CD4-positive, alpha-beta T cell treated with Interleukin-10 for 1 hour (primary cell): Measurements from ENCODE around the gene STEAP1B.

Source experiments
- DNase-seq: peaks from one replicate; pipeline ENCODE4 v3.0.0-alpha.2; 2020

The STEAP1B gene

DNA sequence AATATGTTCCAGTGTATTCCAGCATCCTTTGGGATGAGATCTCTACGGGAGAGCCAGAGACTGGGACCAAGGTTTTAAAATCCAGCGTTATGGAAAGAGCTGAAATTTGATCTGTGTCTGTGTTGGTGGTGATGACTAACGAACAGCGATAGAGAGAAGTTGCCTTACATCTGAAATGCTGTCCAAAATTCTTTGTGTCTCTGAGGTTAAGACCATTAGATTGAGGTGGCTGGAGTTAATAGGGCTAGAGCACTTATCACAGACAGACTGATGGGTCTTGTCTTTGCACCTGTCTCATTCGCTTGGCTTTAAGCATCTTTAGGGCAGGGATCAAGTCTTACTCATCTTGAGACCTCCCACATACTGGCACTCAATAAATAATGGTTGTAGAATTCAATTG is 102.0 kb downstream of the STEAP1B start:
- no peak for DNase-seq

DNA sequence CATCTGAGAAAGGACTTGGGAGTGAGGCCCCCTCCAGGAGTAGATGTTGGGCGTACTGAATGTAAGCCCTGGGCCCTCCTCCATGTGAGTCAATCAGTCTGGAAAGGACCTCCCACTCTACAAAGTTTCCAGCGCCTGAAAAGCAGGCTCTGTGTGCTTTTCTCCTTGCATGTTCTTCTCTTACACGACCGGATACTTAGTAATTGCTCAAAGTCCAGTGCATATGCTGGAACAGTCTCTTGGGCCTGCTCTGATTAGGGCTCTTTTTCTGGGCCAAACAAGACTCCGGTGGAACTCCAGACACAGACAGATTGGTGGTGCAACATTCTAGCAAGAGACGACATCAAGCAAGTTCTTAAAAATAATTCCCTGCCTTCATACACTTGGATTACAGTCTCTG is 104.8 kb downstream of the STEAP1B start:
- DNase-seq: no peak

DNA sequence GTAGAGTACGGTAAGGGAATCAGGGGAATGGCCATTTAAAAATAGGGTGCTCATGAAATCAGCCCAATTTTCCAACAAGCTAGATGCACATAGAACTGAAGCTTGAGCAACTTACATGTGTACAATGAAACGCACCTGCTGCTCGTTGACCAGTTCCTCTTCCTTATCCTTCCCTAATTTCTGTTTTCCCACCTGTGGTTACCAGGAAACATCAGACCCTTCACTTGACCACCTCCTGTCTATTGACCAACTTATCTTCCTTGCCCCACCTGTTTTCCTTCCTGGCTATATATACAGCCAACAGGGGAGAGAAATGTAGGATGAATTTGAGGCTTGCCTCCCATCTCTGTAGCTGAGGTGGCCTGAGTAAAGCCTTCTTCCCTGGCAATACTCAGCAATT is 105.2 kb downstream of the STEAP1B start:
- DNase-seq: no peak

DNA sequence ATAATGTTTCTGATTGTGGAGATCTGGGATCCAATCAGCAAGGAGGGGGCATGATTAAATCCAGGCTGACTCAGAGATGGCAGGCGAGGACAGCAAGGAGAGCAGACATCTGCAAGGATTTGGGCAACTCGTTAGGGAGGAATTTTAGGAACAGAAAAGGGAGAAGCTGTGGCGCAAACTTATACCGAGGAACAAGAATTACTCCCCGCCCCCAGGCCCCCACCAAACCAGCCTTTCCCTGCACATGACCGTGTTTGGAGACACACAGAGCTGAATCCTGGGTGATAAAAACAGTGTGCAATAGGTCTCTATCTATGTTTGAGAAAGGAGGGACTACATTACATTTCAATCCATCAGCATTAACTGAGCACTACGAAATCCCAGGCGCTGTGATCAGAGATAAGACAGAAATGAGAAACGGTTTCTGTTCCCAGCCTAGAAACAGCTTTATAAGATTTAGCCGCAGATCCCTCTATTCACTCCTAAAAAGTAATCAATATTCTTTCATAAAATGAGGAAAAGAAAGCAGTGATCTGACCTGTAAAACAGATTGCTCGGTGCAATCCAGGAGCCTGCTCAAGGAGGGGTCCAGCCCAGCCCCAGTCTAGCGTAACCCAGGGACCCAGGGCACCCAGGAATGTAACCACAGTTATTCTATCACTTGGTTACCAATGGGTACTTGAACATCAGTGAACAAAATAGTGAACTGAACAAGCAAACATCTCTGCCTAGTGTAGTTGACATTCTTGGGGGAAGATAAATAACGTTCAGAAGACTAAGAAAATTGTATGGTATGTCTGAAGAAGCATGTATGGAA is 105.9 kb downstream of the STEAP1B start:
- DNase-seq: no peak

DNA sequence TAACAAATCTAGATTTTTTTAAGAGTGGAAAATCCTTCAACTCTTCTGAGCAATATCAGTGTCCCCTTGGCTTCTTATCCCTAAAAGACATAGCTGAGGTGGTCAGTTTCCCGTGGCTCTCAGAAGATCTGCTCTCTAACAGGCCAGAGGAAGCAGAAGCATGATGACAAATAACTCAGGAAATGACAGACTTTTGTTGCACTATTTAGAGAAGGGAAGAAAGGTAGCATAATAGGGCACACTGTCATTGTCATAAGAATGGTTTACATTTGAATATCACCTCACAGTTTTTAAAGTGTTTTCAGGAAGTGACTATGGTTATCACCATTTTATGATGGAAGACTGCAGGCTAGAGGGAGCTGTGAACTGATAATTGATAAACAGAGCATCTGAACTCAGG is 109.5 kb downstream of the STEAP1B start:
- DNase-seq: no peak

DNA sequence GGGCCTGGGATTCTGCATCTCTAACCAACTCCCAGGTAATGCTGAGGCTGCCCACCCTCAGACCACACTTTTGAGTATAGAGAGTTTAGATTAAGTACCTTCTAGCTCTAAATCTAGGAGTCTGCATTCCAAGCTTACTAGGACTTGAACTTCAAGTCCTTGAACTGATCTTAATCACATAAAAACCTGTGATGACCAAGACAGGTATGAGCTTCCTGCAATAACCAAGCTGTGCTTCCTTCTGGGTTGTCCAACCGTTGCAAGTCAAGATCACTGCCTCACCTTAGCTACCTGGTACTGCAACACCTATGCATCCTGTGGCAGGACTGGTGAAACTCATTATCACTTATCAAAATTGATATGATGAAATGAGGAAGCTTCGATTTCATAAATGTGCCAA is 110.1 kb downstream of the STEAP1B start:
- no peak for DNase-seq

DNA sequence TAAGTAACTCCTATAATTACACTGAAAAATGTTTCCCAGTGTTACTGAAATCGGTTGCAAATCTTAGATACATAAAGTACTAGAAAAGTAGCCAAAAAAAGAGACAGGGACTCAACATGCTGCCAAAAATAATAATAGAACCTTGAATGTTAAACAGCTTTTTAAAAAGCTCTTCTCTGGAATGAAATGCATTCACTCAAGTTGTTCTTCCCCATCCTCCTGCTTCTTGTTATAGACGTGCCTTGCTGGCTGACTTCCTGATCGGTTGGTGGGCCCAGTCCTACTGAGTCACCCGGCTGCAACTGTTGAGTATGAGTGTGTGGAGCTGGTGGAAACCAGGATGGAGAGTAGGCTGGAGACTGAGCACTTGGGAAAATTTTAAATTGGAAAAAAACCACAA is 112.4 kb downstream of the STEAP1B start:
- no peak for DNase-seq

DNA sequence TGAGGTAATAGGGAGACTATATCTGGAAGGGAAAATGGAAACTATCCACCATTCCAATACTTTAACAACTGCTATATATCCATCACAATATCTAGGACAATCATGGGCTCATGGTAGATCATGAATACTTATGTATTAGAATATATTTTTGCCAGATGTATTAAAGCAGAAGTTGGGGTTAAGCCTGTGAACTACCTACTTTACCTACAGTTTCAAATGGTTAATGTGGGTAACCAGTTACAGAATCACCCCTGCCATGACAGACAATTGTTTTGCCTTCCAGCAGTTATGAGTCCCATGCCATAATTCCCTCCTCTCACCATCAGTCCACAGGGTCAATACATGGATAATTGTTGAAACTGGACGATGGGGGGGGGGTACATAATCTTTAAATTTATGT is 113.1 kb downstream of the STEAP1B start:
- DNase-seq: no peak

DNA sequence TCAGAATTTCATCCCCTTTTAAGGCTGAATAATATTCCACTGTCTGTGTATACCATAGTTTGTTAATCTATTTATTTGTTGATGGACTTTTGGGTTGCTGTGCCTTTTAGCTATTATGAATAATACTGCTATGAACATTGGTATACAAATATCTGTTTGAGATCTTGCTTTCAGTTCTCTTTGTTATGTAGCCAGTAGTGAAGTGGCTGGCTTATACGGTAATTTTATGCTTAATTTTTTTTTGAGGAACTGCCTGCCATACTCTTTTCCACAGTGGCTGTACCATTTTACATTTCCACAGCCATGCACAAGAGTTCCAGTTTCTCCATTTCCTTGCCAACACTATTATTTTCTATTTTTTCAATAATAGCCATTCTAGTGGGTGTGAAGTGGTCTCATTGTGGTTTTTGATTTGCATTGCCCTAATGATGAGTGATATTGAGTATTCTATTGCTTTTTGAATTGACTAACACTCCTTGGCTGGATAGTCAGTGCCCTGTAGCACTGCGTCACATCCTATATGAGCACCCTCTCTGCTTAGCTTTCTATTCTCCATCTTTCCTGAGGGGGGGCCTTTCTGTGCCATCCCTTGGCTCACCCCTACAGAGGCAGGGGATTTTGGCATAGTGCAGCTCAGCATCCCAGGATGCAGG is 113.7 kb downstream of the STEAP1B start:
- DNase-seq: no peak

DNA sequence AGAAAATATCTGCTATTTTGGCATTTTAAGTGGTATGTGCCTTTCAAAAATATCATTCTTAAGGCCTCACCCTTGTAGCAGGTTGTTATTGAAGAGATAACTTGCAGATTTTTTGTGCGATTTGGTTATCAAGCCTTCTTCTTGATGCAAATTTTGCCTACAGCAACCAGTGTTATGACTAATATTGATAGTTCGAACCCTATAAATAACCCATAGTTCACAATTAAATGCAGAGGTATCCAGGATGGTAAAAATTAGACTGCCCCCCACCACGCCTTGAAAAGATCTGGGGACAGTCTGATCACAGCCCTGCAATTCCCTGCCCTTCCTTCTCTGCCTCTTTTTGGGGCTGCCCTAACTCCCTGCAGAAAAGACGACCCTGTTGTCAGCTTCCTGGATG is 114.7 kb downstream of the STEAP1B start:
- no peak for DNase-seq

DNA sequence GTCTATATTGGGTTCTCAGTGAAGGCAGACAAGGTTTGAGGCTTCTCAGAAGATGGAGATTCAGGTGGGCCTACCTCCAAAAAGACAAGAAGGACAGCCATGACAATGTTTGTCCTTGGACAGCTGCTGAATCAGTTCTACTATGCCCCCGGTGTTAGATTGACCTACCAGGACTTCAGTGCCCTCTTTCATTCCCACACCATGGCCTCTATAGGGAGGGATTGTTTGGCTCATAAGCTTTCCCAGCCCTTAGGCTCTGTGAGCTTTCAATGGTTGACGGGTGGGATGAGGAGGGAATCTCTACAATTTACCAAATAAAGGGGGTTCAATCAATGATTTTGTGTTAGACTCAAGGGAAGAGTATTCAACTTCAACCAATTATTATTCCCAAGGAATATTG is 119.7 kb downstream of the STEAP1B start:
- no peak for DNase-seq

DNA sequence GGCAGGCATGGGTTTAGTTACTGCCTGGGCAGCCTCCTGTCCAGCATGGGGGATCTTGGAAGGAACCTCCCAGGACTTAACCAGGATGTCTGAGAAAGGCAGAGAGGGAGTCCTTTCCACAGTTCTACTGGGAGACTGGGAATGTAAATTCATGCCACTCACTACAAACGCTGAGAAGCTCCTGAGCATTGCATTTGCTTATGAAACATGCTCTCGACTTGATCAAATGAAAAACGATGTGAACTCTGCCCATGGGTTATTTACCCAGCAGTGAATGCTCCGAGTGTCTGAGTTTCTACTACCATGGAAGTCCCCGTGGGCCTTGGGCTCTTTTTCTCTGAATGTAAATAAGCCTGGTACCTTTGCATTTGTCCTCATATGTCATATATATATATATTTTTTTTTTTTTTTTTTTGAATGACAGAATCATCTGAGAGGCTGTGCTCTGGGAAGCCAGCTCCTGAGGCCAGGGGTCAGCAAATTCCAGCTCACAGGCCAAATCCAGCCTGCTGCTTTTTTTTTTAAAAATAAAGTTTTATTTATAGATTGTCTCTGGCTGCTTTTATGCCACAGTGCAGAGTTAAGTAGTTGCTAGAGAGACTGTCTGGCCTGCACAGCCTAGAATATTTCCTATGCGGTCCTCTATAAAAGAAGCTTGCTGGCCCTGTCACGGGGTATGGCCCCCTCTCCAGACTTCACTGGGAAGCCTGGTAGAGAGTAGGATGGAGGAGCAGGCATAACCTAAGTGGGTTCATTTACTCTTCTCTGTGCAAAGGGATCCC is 121.6 kb downstream of the STEAP1B start:
- no peak for DNase-seq

DNA sequence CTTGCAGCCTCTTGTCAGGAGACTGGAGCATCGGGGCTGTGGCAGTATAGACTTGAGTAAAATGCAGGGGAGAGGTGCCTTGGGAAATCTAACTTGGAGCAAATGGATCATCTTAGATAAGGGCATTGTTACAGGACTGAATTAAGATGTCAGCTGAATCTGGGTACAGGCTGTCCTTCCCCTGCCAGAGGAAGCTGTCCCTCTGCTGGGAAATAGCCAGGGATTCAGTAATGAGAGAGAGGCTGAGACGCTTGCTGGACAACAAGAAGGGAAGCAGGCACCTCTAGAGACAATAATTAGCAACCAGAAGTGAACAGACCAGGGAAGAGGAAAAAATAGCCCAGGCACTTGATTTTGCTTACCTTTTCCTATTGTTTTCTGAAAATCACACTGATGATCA is 122.3 kb downstream of the STEAP1B start:
- DNase-seq: no peak

DNA sequence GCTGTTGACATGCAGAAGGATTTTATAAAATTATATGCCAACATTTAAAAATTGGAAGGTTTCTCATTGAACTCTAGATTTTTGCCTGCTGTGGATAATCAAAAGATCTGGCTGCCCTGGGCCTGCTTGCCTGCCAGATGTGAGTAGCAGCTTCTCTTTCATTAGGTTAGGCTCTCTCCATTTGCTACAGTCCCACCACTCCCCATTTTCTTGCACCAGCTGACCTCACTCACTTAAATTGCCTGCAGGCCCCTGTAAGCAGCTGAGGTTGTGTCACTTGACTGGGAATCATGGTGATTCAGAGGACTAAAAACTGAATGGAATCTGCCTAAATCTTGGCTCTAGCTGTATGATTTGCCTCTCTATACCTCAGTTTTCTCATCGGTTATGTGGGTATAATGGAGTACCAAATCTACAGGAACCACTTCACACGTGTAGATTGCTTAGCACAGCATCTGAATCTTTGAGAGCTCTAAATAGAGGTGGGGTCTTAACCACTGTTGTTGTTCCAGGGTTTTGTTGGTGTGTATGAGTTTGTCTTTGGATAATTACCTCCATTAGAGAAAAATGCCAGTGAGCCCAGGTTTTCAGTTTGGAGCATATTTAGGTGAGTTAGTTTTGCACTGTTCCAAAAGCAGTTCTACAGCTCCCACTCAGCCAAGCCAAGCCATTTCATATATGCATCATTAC is 124.5 kb downstream of the STEAP1B start:
- no peak for DNase-seq

DNA sequence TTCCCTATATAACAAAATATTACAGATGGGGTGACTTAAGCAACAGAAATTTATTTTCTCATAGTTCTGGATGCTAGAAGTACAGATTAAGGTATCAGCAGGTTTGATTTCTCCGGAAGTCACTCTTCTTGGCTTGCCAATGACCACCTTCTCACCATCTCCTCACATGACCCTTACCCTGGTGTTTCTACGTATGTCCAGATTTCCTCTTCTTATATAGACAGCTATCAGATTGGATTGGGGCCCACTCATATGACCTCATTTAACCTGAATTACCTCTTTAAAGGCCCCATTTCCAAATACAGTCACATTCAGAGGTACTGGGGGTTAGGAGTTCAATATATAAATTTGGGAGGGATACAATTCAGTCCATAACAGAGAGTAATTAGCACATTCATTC is 126.1 kb downstream of the STEAP1B start:
- no peak for DNase-seq

DNA sequence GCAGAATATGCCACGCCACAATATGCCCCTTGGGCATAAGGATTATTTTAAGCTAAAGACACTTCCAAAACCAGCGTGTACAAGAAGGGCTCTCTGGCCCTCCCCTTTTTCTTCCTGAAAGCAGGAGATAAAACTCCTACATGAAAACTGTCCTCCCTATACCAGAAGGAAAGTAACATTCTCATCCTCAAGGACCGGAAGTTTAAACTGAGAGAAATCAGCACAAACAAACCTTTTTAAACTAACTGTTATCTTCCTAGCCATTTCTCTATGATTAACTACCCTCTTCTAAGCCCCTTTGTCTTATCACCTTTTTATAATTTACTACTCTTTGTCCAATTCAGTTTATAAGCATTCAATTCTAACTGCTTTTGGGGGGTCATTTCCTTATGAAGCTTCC is 126.6 kb downstream of the STEAP1B start:
- DNase-seq: no peak

DNA sequence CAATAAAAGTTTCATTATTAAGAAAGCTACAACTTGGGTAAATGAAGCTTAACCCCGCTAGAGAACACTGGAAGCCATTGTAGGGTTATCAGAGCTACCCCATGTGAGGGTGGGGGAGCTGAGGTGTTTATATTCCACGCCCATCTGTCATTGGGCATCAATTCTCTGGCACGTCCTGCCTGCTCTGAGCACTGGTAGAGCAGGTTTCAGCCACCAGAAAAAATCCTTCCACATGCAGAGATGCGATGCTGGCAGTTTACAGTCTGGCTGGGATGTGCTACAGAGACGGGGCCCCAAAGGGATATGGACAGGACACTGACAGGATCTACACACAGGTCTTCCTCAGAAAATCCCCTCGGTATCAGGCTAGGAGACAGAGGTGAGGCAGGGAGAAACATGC is 127.1 kb downstream of the STEAP1B start:
- DNase-seq: no peak

DNA sequence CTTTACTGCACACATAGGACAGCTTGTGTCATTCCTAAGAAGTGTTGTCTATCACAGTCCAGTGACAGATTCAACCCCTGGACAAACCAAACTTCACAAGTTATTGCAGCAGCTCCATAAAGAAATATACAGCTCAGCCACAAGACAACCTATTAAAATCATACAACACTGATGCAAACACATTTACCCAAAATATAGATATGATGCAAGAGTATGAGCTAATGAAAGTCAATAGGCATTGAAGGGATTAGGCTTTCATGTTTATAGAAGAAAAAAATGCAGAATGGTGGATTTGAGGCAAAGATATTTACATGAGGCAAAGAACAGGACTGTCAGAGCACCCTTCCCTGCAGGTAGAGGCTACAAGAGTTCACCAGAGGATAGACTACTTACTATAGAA is 128.1 kb downstream of the STEAP1B start:
- DNase-seq: no peak
